Stimulated activated CD4-positive, alpha-beta T cell treated with anti-CD3 and anti-CD28 coated beads, Interleukin-15, amount 100 ng/mL, for 48 hours (primary cell): ENCODE data around the gene ZNF804A.
"Not testable (repeated sequence)": the region's sequence is repeated elsewhere in the genome, so short reads cannot be mapped to it uniquely, and the experiment has no call there.

Experiments used
- DNase-seq, 2 donors: peaks; one replicate each; pipeline ENCODE4 v3.0.0-alpha.2; 2020; ENCODE audit warnings: low read depth in 2 of 2

Gene ZNF804A

GRCh38 chr2:184824597-184824996, 226.3 kb downstream of the ZNF804A start:
- no peak for DNase-seq

DNA sequence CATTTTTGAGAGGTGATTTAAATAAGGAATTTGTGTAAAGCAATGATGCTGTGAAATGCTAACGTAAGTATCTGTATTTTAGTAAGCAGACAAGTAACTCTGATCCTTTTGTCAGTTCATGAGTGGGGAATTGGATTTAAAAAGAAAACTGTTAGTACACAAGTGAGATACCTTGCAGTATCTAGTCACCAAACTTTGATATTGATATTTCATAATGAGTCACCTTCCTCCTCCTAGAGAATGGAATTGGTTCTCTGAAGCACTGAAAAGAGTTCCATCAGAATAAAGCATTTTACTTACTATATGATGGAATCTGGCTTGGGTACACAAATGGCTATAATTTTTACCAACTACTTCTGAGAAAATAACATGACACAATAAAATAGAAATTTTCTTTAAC, 232.2 kb downstream of the ZNF804A start:
- DNase-seq: no peak

DNA sequence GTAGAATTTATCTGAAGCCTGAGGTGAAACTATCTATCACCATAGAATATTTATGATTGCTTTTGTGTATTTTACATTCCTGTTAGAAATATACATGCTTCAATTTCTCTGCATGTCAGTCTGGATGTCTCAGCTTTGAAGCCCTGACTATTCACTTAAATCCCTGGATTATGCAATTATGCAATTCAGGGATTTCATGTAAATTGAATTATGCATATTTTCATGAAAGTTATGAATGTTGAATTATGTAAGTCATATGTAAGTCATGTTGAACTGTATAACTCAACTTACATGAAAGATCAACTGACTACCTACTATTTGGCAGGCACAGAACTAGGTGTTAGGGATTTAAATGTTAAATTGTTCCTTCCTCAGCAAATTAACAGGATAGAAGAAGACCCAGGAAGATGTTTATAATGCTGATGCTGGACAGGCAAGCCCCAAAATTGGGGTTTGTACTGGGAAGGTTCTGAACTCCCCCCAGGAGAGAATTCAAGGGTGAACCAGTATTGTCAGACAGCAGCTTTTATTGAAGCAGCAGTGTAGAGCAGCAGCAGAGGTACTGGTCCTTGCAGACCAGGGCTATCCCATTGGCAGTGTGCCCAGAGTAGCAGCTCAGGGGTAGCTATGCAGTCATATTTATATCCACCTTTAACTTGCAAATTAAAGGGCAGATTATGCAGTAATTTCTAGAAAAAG, 236.5 kb downstream of the ZNF804A start:
- no peak for DNase-seq

- no peak for DNase-seq
Observed at GRCh38 chr2:184835398-184835715, 237.0 kb downstream of the ZNF804A start.

DNA sequence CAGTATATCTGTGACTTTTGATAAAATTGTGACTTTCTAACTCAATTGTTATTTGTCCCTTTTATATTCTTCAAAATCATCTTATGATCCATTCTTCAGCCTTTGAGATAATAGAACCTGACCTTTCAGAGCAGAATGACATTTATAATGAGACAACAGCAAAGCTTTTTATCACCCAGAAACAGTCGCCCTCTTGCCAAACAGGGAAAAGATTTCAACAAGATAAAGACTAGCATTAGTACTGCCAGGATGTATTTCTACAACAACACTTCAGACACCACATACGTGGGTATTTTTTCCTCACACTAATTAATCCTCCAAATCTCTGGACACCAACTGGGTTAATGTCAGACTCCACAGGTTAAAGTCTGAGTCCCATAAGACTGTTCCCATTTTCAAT, 249.0 kb downstream of the ZNF804A start:
- DNase-seq: no peak

DNA sequence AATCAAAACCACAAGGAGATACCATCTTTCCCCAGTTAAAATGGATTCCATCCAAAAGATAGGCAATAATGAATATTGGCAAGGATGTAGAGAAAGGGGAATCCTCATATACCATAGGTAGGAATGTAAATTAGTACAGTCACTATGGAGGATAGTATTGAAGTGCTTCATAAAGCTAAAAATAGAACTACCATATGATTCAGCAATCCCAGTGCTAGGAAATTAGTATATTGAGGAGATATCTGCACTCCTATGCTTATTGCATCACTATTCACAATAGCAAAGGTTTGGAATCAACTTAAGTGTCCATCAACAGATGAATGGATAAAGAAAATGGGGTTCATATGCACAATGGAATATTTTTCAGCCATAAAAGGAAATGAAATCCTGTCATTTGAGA, 251.2 kb downstream of the ZNF804A start:
- no peak for DNase-seq

DNA sequence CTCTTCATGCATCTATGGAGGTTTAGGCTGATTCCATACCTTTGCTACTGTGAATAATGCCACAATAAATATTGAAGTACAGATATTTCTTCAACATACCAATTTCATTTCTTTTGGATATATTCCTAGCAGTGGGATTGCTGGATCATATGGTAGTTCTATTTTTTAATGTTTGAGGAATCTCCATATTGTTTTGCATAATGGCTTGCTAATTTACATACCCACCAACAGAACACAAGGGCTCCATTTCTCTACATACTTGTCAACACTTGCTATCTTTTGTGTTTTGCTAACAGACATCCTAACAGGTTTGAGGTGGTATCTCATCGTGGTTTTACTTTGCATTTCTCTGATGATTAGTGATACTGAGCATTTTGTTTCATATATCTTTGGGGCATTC, 253.2 kb downstream of the ZNF804A start:
- DNase-seq: no peak

DNA sequence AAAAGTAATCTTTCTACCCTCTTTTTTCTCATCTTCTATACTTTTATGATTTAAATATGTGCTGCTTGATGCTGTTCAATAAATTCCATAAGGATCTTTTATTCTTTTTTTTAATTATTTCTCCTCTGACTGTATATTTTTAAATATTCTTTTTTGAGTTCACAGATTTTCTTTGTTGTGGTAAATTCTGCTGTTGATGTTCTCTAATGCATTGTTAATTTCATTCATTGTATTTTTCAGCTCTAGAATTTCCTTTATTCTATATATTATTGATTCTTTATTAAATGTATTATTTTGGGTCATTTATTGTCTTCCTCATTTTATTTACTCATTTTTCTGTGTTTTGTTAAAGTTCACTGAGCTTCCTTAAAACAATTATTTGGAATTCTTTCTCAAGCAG, 260.9 kb downstream of the ZNF804A start:
- no peak for DNase-seq

- DNase-seq: no peak
Observed at GRCh38 chr2:184860744-184861143, 262.4 kb downstream of the ZNF804A start.

- no peak for DNase-seq
Observed at GRCh38 chr2:184875212-184875611, 276.9 kb downstream of the ZNF804A start.

GRCh38 chr2:184875911-184876310, 277.6 kb downstream of the ZNF804A start:
- no peak for DNase-seq

GRCh38 chr2:184877909-184878308, 279.6 kb downstream of the ZNF804A start:
- DNase-seq: no peak

- no peak for DNase-seq
Observed at GRCh38 chr2:184879671-184880070, 281.3 kb downstream of the ZNF804A start.

DNA sequence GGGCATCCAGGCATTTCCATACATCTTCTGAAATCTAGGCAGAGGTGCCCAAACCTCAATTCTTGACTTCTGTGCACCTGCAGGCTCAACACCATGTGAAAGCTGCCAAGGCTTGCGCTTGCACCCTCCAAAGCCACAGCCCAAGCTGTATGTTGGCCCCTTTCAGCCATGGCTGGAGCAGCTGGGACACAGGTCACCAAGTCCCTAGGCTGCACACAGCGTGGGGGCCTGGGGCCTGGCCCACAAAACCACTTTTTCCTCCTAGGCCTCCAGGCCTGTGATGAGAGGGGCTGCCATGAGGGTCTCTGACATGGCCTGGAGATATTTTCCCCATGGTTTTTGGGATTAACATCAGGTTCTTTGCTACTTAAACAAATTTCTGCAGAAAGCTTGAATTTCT, 288.3 kb downstream of the ZNF804A start:
- DNase-seq: not testable (repeated sequence)

GRCh38 chr2:184890311-184890710, 292.0 kb downstream of the ZNF804A start:
- no peak for DNase-seq

GRCh38 chr2:184904991-184905390, 306.7 kb downstream of the ZNF804A start:
- no peak for DNase-seq

GRCh38 chr2:184906160-184906559, 307.8 kb downstream of the ZNF804A start:
- DNase-seq: no peak

GRCh38 chr2:184906709-184907108, 308.4 kb downstream of the ZNF804A start:
- no peak for DNase-seq

- DNase-seq: no peak
Observed at GRCh38 chr2:184908966-184909365, 310.6 kb downstream of the ZNF804A start.

GRCh38 chr2:184920451-184920965, 322.2 kb downstream of the ZNF804A start:
- no peak for DNase-seq

GRCh38 chr2:184921676-184922075, 323.3 kb downstream of the ZNF804A start:
- no peak for DNase-seq

DNA sequence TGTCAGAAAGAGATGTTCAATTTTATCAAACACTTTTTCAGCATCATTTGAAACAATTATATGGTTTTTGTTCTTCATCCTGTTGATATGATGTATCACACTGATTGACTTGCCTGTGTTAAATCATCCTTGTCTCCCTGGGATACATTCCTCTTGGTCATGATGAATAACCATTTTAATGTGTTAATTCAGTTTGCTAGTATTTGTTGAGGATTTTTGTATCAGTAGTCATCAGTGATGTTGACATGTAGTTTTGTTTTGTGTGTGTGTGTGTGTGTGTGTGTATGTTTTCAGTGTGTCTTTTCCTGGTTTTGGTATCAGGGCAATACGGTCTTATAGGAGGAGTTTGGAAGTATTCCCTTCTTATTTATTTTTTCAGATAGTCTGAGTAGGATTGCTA, 325.4 kb downstream of the ZNF804A start:
- no peak for DNase-seq

- no peak for DNase-seq
Observed at GRCh38 chr2:184927040-184927439, 328.7 kb downstream of the ZNF804A start.

GRCh38 chr2:184936761-184937160, 338.4 kb downstream of the ZNF804A start:
- no peak for DNase-seq
